GM19238 (cell line): ENCODE results near the gene MUC5B.
A peak's percentile ranks its signal among the peaks of the same experiment; 100 is the strongest.
"Not testable (repeated sequence)": the region's sequence is repeated elsewhere in the genome, so short reads cannot be mapped to it uniquely, and the experiment has no call there.

ENCODE experiments used
- DNase-seq: peaks from one replicate; pipeline ENCODE4 v3.0.0; 2011; ENCODE audit warnings: low spot score; ENCODE audit not compliant: insufficient read length

The MUC5B gene

GRCh38 chr11:1261241-1262071, 38.6 kb downstream of the MUC5B start:
- no peak for DNase-seq

- DNase-seq = peak; percentile 75
Observed at GRCh38 chr11:1262172-1263006, 39.5 kb downstream of the MUC5B start.

GRCh38 chr11:1263010-1263409, 40.1 kb downstream of the MUC5B start:
- DNase-seq = no peak

DNA sequence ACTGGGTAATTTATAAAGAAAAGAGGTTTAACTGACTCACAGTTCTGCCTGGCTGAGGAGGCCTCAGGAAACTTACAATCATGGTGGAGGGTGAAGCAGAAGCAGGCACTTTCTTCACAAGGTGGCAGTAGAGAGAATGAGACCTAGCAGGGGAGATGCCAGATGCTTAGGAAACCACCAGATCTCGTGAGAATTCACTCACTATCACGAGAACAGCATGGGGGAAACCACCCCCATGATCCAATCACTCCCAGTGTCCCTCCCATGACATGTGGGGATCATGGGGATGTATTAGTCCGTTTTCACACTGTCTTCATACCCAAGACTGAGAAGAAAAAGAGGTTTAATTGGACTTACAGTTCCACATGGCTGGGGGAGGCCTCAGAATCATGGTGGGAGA, 41.6 kb downstream of the MUC5B start:
- DNase-seq = not testable (repeated sequence)

DNA sequence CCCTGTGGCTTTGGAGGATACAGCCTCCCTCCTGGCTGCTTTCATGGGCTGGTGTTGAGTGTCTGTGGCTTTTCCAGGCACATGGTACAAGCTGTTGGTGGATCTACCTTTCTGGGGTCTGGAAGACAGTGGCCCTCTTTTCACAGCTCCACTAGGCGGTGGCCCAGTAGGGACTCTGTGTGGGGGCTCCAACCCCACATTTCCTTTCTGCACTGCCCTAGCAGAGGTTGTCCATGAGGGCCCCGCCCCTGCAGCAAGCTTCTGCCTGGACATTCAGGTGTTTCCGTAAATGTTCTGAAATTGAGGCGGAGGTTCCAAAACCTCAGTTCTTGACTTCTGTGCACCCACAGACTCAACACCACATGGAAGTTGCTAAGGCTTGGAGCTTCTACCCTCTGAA, 42.6 kb downstream of the MUC5B start:
- not testable (repeated sequence) for DNase-seq

DNA sequence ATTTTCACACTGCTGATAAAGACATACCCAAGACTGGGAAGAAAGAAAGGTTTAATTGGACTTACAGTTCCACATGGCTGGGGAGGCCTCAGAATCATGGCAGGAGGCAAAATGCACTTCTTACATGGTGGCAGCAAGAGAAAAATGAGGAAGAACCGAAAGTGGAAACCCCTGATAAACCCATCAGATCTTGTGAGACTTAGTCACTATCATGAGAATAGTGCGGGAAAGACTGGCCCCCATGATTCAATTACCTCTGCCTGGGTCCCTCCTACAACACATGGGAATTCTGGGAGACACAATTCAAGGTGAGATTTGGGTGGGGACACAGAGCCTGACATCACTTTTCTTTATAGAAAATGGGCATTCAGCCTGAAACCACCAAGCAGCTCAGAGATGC, 44.1 kb downstream of the MUC5B start:
- DNase-seq = not testable (repeated sequence)

DNA sequence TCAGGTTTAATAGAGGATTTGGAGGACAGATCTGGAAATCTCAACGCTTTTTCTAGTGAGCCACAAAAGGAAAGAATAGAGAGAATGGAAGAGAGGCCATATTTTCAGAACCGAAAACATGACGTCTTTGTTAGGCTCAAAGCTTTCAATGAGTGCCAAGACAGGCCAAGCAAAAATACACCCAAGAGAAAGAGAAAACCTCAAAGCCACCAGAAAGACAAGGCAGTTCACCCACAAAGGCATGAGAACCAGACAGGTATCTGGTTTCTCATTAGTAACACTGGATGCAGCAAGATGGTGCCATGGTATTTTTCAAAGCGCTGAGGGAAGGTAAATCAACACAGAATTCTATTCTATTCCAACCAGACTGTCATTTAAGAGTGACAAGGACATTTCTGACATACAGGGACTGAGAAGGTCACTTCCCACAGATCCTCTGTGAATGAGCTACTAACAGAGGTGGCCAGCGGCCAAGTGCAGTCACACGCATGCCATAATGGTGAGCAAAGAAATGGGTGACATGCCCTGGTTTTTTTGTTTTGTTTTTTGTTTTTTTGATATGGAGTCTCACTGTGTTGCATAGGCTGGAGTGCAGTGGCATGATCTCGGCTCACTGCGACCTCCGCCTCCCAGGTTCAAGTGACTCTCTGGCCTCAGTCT, 44.7 kb downstream of the MUC5B start:
- no peak for DNase-seq

DNA sequence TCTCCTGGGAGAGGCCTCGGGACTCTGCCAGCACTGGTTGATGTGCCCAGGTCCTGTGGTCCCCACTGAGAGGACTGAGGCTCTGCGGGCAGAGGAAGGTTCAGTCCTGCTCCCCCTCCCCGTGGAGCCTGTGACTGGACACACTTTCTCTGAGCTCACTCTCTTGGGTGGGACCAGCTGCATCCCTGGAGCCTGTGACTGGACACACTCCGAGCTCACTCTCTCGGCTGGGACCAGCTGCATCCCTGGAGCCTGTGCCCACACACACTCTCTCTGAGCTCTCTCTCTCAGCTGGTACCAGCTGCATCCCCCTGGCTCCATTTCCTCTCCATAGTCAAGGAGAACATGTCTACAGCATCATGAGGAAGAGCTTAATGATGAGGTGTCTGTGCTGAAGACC, 47.1 kb downstream of the MUC5B start:
- DNase-seq = no peak

DNA sequence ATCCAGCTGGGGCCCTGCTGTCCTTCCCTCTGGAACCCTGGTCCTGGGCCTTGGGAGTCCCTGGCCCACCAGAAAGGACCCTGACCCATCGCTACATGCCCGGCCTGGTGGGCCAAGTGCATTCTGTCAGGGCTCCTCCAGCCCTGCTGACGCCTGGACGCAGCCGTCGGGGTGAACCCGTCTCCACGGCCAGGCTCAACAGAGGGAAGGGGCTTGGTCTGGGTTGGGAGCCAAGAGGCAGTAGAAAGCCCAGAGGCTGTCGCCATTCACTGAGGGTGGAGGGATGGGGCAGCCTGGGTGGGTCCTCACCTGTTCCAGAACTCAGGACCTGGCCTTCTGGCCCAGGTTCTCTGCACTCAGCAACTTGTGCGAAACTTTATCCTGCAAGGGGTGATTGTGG, 47.6 kb downstream of the MUC5B start:
- DNase-seq = no peak

DNA sequence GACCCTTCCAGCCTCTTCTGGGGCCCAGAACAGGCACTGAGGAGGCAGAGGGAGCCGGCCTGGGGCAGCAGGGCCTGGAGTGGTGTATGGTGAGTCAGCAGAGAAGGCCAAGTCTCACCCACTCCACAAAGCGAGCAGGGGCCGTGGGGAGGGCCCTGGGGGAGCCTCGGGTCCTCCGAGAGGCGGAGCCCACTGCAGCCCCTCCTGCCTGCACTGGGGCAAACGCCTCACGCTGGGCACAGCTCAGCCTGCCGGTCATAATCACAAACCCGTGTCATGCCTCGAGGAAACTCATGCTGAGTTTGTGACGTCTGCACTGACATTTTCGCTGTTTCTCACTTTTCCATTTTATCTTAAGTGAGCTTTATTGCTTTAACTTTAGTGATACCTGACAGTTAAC, 48.1 kb downstream of the MUC5B start:
- DNase-seq = no peak

DNA sequence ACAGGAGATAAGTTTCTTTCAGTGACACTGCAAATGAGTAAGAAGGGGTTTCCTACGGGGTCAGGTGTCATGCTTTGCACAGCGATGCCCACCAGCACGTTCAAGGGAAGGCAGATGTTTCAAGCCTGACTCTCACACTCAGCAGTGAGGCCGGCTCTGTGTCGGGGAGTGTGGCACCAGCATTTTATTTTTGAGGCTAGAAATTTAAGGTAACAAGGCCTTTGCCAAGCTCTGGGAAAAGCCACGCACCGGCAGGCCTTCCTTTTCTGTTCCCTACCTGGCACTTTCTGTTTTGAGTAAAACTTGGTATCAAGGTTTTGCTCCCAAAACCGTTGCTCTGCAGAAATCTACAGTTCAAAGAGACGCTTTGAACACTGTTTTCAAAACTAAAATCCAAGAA, 48.5 kb downstream of the MUC5B start:
- no peak for DNase-seq

GRCh38 chr11:1271927-1272326, 49.1 kb downstream of the MUC5B start:
- no peak for DNase-seq

- DNase-seq = no peak
Observed at GRCh38 chr11:1272531-1272930, 49.7 kb downstream of the MUC5B start.

DNA sequence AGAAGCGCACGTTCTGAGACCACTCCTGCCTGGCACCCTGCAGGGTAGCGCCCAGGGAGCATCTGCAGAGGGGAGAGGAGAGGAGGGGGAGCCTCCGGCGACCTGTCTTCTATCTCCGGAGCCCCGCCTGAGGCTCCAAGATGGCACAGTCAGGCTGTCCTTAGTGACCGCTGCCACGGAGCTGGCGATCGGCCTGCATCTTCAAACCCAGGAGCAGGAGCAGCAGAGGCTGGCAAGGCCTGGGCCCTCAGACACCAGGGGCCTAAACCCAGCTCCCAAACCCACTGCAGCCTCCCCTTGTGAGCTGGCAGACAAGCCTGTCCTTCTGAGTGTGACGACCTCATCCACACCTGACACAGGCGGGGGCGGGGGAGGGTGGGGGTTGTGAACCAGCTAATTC, 51.6 kb downstream of the MUC5B start:
- no peak for DNase-seq

- DNase-seq = no peak
Observed at GRCh38 chr11:1275021-1275420, 52.2 kb downstream of the MUC5B start.

GRCh38 chr11:1276041-1276790, 53.4 kb downstream of the MUC5B start:
- no peak for DNase-seq

GRCh38 chr11:1276866-1277615, 54.2 kb downstream of the MUC5B start:
- DNase-seq = no peak

GRCh38 chr11:1277936-1278512, 55.2 kb downstream of the MUC5B start:
- DNase-seq = no peak

GRCh38 chr11:1278766-1279673, 56.2 kb downstream of the MUC5B start:
- no peak for DNase-seq
